ENCODE data around the gene SF3B3.
"Not testable (repeated sequence)": the region's sequence is repeated elsewhere in the genome, so short reads cannot be mapped to it uniquely, and the experiment has no call there.

Gene SF3B3

DNA sequence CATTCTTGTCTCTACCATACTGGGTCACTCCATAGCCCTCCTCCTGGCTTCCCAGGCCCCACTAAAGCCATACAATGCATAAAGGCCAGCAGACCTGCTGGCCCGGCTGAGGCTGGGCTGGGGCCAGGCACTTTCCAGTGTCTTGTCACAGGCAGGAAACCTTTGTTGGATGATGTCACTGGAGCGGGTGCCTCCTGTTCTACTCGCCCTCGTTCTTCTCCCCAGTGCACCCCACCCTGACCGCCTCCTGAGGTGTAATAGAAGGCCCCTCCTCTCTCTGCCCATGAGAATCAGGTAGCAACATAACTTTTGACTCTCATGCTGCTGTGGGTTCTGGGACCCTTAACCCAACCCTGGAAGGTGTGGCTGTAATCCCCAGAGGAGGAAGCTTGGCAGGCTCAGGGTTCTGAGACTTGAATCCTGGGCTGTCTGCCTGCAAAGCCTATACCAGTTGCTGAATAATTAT is 68.5 kb downstream of the SF3B3 start:
- DNase-seq: no peak

DNA sequence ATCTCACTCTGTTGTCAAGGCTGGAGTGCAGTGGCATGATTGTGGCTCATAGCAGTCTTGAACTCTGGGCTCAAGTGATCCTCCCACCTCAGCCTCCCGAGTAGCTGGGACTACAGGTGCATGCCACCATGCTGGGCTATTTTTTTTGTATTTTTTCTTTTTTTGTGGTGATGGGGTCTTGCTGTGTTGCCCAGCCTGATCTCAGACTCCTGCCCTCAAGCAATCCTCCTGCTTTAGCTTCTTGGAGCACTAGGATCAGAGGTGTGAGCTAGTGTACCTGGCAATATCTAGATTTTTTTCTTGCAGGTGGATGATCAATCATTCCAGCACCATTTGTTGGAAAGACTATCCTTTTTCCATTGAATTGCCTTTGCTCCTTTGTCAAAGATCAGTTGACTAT is 69.9 kb downstream of the SF3B3 start:
- DNase-seq: no peak

- DNase-seq: peak; percentile 32
Measured at GRCh38 chr16:70594569-70594968, 71.0 kb downstream of the SF3B3 start.

GRCh38 chr16:70597135-70597835 is 73.7 kb downstream of the SF3B3 start:
- no peak for DNase-seq

GRCh38 chr16:70598937-70599503 is 75.4 kb downstream of the SF3B3 start:
- no peak for DNase-seq

- no peak for DNase-seq
Measured at GRCh38 chr16:70600730-70601129, 77.1 kb downstream of the SF3B3 start.

- no peak for DNase-seq
Measured at GRCh38 chr16:70601576-70602575, 78.3 kb downstream of the SF3B3 start.

DNA sequence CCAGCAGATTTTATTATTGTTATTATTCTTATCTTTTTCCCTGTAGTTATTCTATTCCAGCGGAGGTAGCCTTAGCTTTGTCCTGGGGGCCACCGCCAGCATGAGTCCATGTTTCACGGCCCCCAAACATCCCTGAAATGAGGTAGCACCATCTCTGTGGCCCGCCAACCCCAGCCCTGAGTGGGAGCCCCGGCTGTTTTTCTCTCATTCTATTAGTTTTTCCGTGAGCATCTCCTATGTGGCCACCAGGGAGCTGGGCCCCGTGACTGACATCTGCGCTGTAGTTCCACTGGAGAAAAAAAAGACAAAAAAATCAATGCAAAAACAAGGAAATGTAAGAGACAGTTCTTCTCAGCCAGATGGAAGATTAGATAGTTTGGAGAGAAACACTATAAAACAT is 79.2 kb downstream of the SF3B3 start:
- DNase-seq: peak; percentile 6

GRCh38 chr16:70604407-70605282 is 81.0 kb downstream of the SF3B3 start:
- DNase-seq: no peak

DNA sequence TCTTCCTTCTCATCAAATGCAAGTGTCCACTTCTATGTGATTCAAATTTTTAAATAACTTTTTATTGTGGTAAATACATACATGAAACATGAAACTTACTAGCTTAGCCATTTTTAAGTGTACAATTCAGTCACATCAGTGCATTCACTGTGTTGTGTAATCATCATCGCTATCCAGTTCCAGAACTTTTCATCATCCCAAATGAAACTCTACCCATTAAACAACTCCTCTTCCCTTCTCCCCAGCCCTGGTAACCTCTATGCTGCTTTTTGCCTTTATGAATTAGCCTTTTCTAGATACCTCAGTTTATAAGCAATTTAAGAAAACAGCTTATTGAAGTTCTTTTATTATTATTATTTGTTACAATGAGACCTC is 81.7 kb downstream of the SF3B3 start:
- no peak for DNase-seq

DNA sequence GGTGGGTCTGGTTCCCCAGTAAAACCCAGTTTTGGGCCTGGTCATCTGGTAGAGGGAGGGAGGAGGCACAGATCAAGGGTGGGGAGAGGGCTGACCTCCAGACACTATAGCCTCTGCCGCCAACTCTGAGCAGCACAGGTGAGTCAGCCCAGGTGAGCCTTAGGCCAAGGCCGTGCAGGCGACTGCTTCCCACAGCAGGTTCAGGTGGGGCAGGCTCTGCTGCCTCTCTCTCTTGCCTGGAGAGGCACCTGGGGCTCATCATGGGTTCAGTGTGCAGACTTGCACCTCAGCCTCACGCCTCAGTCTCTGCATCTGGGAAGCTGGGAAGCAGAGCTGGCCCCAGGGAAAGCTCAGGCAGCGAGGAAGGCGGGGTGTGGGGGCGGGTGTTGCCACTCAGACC is 84.9 kb downstream of the SF3B3 start:
- DNase-seq: no peak

DNA sequence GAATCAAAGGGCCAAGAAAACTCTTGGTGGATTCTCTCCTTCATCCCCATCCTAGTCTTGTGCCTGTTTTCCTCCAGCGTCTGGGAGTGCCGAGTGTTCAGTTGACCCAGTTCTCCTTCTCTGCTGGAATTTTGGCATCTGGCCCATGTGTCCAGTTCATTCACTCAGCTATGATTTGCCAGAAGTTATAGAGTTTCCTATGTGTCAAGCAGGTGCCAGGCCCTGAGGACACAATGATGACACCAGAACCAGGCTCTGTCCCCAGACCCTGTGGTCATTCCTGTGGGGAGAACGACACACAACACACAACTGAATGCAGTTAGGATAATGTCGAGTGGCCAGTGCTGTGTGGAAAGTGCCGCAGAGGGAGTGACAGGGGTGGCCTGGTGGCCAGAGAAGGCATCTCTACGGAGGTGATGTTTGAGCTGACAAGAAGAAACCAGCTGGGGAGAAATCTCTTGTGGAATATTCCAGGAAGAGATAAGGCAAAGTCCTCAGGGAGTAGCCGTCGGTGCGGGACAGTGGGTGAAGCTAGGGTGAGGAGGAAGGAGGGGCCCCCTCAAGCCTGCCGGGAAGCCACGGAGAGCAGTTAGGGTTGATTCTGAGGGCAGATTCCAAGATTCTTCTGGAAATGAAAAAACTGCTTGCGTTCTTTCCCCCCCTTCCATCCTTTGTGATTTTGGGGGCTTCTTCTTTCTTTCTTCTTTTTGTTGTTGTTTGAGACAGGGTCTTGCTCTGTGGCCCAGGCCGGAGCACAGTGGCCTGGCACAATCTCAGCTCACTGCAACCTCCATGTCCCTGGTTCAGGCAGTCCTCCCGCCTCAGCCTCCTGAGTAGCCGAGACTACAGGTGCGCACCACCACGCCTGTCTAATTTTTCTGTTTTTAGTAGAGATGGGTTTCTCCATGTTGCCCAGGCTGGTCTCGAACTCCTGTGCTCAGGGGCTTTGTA is 86.9 kb downstream of the SF3B3 start:
- DNase-seq: no peak

DNA sequence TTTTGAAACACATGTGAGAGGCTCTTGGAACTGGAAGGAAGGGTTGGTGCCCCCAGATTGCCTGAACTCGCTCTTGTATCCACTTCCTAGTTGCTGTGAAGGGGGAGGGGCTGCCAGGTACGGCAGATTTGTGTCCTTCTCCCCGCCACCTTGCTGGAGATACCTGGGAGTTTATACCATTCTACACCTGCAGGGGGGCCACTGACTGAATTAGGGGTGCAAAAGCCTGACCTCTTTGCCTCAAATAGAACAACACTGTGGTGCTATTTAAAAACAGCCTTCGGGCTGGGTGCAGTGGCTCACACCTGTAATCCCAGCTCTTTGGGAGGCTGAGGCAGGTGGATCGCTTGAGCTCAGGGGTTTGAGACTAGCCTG is 87.6 kb downstream of the SF3B3 start:
- no peak for DNase-seq

- DNase-seq: no peak
Measured at GRCh38 chr16:70611785-70612303, 88.2 kb downstream of the SF3B3 start.

DNA sequence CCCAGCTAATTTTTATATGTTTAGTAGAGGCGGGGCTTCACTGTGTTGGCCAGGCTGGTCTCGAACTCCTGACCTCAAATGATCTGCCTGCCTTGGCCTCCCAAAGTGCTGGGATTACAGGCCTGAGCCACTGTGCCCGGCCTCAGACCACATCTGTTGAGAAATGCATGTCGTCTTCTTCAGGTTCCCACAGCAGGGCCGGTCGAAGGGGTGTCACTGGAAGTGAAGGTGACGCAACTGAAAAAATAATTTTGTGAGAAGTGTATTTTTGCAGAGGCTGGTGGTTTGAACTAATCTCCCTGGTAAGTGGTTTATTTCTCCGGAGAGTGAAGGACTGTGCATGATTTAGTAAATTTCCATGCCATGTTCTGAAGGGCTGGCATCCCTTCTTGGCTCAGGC is 89.3 kb downstream of the SF3B3 start:
- DNase-seq: no peak

DNA sequence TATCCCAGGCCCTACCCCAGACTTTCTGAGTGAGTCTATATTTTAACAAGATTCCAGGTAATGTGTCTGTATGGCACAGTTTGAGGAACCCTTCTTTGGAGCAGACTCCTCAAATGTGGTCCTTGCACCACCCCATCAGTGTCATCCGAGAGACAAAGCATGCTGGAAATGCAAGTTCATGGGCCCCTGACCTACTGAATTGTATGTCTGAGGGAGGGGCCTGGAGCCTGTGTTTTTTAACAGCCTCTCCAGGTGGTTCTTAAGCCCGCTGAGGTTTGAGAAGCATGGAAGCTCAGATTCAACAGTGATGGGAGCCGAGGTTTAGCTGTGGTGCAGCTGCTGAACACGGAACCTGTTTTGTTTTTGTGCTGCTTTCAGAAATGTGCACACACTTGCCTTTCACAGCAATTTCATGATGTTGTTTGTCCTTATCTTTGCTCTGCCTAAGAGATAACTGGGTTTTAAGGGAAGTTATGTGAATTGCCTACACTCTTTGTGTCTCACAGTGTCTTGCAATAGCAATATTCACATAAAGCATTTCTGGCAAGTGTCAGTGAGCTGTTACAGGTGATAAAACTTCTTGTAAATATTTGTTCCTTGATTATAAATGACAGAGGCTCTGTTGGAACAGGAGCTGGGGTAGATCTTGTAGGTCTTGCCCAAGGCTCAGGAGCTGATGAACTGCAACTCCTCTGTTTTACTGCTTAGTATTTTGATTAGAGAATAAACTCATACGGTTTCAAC is 90.8 kb downstream of the SF3B3 start:
- no peak for DNase-seq

DNA sequence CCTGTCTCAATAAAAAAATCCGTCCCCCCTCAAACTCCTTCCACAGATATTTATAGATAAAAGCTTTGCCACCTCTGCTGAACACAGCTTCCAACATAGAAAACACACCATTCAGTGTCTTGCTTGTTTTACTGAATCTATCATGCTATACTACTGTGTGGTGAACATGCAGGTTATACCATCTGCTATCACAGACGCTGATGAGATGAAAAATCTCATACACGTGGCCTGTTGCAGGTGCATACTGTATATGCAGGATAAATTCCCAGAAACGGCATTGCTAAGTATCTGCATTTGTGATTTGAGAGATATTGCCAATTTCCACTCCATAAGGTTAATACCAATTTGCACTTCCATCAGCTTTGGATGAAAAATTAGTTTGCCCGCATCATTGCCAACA is 92.3 kb downstream of the SF3B3 start:
- no peak for DNase-seq

DNA sequence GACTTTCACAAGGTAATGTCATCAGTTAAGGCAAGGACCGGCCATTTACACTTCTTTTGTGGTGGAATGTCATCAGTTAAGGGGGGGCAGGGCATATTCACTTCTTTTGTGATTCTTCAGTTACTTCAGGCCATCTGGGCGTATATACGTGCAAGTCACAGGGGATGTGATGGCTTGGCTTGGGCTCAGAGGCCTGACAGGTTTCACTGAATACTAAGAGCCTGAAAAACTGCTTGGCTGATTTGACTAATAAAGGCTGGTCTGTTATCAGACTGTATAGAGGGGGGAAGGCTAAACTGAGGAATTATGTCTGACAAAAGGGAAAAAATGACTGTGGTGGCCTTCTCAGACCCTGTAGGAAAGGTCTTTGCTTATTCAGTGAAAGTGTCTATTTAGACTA is 98.2 kb downstream of the SF3B3 start:
- not testable (repeated sequence) for DNase-seq
